ENCODE results near the gene ADCY10. TPM values are rescaled to one million over a fixed set of nuclear protein-coding genes. Genes with fewer than 3 reads are reported as not detected.

Gene ADCY10
- total and polyA plus RNA-seq, 2 experiments from 2014 or later: 0.93 to 1.5 TPM

DNA sequence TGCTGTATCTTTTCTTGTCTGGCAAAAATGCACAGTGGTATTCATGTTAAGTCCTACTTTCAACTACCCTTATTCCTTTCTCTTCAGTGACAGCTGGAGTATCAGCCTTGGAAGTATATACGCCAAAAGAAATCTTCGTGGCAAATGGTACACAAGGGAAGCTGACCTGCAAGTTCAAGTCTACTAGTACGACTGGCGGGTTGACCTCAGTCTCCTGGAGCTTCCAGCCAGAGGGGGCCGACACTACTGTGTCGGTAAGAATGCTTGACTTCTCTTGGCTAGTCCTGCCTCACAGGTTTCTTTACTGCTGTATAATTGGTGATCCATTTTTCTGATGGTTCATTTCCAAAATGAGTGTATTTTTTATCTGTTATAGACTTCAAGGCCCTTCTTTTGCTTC lies 148.4 kb downstream of the ADCY10 start:
- Histone ChIP-seq H4K20me1 (ENCODE audit: insufficient read depth, poor library complexity, severe bottlenecking) (peaks cover 6% of the 10 kb centered on the region), H3K9me3 (ENCODE audit: low read depth) (no peaks in the 10 kb centered on the region), H3K4me3 (no peak overlapping the region), H3K79me2 (peaks cover 87% of the 10 kb centered on the region), H3K9me2 (replicated peaks; ENCODE audit: insufficient read depth) (no peaks in the 10 kb centered on the region), H3K27me3 (no peaks in the 10 kb centered on the region), H3K4me1 (ENCODE audit: insufficient read depth) (peaks cover 4% of the 10 kb centered on the region), H2AFZ (no peak overlapping the region), H3K27ac (no peak overlapping the region), H3K36me3 (replicated peaks; ENCODE audit: insufficient read depth, low read depth) (no peaks in the 10 kb centered on the region), H3K4me2 (no peak overlapping the region)
- DNase-seq (ENCODE audit: low spot score): no peak
- 89% methylated on average over 6 of the region's 6 CpGs for WGBS (ENCODE audit: low lambda C conversion rate, missing lambda C conversion rate)
- TF ChIP-seq, protein P1, sequence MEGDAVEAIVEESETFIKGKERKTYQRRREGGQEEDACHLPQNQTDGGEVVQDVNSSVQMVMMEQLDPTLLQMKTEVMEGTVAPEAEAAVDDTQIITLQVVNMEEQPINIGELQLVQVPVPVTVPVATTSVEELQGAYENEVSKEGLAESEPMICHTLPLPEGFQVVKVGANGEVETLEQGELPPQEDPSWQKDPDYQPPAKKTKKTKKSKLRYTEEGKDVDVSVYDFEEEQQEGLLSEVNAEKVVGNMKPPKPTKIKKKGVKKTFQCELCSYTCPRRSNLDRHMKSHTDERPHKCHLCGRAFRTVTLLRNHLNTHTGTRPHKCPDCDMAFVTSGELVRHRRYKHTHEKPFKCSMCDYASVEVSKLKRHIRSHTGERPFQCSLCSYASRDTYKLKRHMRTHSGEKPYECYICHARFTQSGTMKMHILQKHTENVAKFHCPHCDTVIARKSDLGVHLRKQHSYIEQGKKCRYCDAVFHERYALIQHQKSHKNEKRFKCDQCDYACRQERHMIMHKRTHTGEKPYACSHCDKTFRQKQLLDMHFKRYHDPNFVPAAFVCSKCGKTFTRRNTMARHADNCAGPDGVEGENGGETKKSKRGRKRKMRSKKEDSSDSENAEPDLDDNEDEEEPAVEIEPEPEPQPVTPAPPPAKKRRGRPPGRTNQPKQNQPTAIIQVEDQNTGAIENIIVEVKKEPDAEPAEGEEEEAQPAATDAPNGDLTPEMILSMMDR (IDR thresholded peaks at IDR 0.05; ENCODE audit: poor library complexity): no peak
- TF ChIP-seq EZH2phosphoT487 (IDR thresholded peaks at IDR 0.05; ENCODE audit: low read depth, severe bottlenecking, unreplicated experiment) (no peak), EZH2 (IDR thresholded peaks at IDR 0.05; ENCODE audit: borderline replicate concordance) (no peak)

DNA sequence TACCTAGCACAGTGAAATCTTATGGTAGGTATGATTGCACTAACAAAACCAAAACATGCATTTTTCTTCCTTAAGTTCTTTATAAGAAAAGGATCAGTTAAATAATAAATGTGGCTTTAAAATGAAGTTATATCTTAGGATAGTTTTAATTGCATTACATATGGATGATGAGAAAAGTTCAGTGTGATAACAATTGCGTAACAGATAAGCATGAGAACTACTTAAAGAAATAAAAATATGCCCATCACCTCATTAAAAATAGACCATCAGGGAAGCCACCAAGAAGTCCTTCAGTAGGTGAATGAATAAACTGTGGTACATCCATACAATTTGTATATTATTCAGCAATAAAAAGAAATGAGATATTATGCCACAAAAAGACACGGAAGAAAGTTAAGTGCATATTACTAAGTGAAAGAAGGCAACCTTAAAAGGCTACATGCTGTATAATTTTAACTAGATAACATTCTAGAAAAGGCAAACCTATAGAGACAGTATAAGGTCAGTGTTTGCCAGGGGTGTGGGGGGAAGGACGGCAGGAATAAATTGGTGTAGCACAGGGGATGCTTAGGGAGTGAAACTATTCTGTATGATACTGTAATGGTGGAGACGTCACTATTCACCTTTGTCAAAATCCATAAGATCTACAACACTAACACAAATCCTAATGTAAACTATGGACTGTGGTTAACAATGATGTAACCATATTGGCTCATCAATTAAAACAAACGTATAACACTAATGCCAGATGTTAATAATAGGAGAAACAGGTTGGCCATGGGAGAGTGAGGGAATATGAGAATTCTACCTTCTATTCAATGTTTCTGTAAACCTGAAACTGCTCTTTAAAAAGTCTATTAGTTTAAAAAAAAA lies 149.2 kb downstream of the ADCY10 start:
- Histone ChIP-seq H3K4me1 (ENCODE audit: insufficient read depth) (peaks cover 4% of the 10 kb centered on the region), H3K9me3 (ENCODE audit: low read depth) (no peaks in the 10 kb centered on the region), H3K4me3 (no peak overlapping the region), H3K27me3 (no peaks in the 10 kb centered on the region), H4K20me1 (ENCODE audit: insufficient read depth, poor library complexity, severe bottlenecking) (peaks cover 8% of the 10 kb centered on the region), H3K4me2 (no peak overlapping the region), H3K9me2 (replicated peaks; ENCODE audit: insufficient read depth) (no peaks in the 10 kb centered on the region), H3K27ac (no peak overlapping the region), H2AFZ (no peak overlapping the region), H3K79me2 (peaks cover 92% of the 10 kb centered on the region), H3K36me3 (replicated peaks; ENCODE audit: insufficient read depth, low read depth) (no peaks in the 10 kb centered on the region)
- WGBS (ENCODE audit: low lambda C conversion rate, missing lambda C conversion rate): 80% methylated on average over 5 of the region's 5 CpGs
- TF ChIP-seq EZH2 (IDR thresholded peaks at IDR 0.05; ENCODE audit: borderline replicate concordance) (no peak), EZH2phosphoT487 (IDR thresholded peaks at IDR 0.05; ENCODE audit: low read depth, severe bottlenecking, unreplicated experiment) (no peak)
- TF ChIP-seq, protein P1 (IDR thresholded peaks at IDR 0.05; ENCODE audit: poor library complexity): no peak
- no peak for DNase-seq (ENCODE audit: low spot score)

DNA sequence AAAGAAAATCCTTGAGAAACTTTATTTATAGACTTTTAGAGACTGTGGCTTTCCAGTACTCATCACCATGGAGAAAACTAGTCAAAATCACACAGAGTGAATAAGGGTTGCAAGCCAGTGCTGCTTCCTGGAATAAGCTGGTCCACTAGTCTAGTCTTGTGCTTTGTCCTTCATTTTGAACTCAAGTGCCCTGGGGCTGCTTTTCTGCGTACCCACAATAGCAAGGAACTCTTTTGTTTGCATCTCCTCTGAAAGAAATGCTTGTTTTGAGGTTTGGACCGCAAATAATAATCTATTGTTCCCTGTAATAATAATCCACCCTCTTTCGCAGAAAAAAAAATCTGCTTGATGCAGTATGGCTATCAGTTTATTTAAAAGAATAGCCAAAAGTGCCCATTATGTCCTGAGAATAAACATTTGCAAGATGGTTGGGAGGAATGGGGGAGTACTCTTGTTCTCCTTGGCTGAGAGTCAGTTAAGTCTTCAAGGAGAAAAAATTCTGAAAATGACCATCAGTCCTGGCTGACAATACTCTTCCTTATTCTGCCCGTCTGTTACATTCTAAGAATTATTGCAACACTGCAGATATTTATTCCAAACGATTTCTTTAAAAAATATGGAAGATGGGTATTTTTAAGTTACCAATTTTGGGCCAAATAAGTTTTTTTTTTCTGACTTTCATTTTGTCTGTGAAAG lies 150.3 kb downstream of the ADCY10 start:
- WGBS (ENCODE audit: low lambda C conversion rate, missing lambda C conversion rate): 89% methylated on average over 5 of the region's 5 CpGs
- Histone ChIP-seq H3K4me3 (no peak overlapping the region), H3K79me2 (peaks cover 92% of the 10 kb centered on the region), H2AFZ (no peak overlapping the region), H3K4me1 (ENCODE audit: insufficient read depth) (peaks cover 4% of the 10 kb centered on the region), H3K9me2 (replicated peaks; ENCODE audit: insufficient read depth) (no peaks in the 10 kb centered on the region), H3K36me3 (replicated peaks; ENCODE audit: insufficient read depth, low read depth) (no peaks in the 10 kb centered on the region), H3K27me3 (no peaks in the 10 kb centered on the region), H3K4me2 (no peak overlapping the region), H3K27ac (no peak overlapping the region), H3K9me3 (ENCODE audit: low read depth) (no peaks in the 10 kb centered on the region), H4K20me1 (ENCODE audit: insufficient read depth, poor library complexity, severe bottlenecking) (peaks cover 11% of the 10 kb centered on the region)
- DNase-seq (ENCODE audit: low spot score): no peak
- TF ChIP-seq, protein P1 (IDR thresholded peaks at IDR 0.05; ENCODE audit: poor library complexity): no peak
- no peak for TF ChIP-seq EZH2phosphoT487 (IDR thresholded peaks at IDR 0.05; ENCODE audit: low read depth, severe bottlenecking, unreplicated experiment)
- TF ChIP-seq EZH2 (IDR thresholded peaks at IDR 0.05; ENCODE audit: borderline replicate concordance): no peak

All from hepatocyte (in vitro differentiated cells).